MM.1S (cell line): ENCODE results near the gene KSR2.

Experiments
- DNase-seq: peaks from one replicate; pipeline ENCODE4 v3.0.0-alpha.2; 2015
- H2AFZ ChIP-seq: fragments of 300-600 bp; sonication (generic); 2 replicates; pipeline ENCODE4 v1.6.0; 2016; ENCODE audit warnings: antibody characterized with exemption, low read length
- H3F3A ChIP-seq: fragments of 300-600 bp; sonication (generic); 2 replicates; pipeline ENCODE4 v1.6.1; 2016; ENCODE audit warnings: mild to moderate bottlenecking, antibody characterized with exemption, low read length, moderate library complexity, mixed read lengths; ENCODE audit not compliant: insufficient read depth
- H3K27ac ChIP-seq: fragments of 300-600 bp; sonication (generic); 2 replicates; pipeline ENCODE4 v1.5.1; 2016; ENCODE audit warnings: mild to moderate bottlenecking, low read length
- H3K27me3 ChIP-seq: fragments of 300-600 bp; sonication (generic); replicated peaks from 2 replicates; pipeline ENCODE4 v1.6.0; 2016; ENCODE audit warnings: low read length; ENCODE audit not compliant: insufficient read depth
- H3K36me3 ChIP-seq: fragments of 300-600 bp; sonication (generic); replicated peaks from 2 replicates; pipeline ENCODE4 v1.6.1; 2016; ENCODE audit warnings: mild to moderate bottlenecking, low read length, mixed read lengths; ENCODE audit not compliant: insufficient read depth
- H3K4me1 ChIP-seq: fragments of 300-600 bp; sonication (generic); 2 replicates; pipeline ENCODE4 v1.6.1; 2016; ENCODE audit warnings: low read length, mixed read lengths
- H3K4me2 ChIP-seq: fragments of 300-600 bp; sonication (generic); 2 replicates; pipeline ENCODE4 v1.6.0; 2016; ENCODE audit warnings: low read depth, low read length
- H3K4me3 ChIP-seq: fragments of 300-600 bp; sonication (generic); 2 replicates; pipeline ENCODE4 v1.5.1; 2016; ENCODE audit warnings: low read length, mixed read lengths
- H3K79me2 ChIP-seq: fragments of 300-600 bp; sonication (generic); 2 replicates; pipeline ENCODE4 v1.6.1; 2016; ENCODE audit warnings: mixed run types, low read length, mixed read lengths
- H3K9ac ChIP-seq: fragments of 300-600 bp; sonication (generic); 2 replicates; pipeline ENCODE4 v1.6.1; 2016; ENCODE audit warnings: low read length, mixed read lengths
- H3K9me2 ChIP-seq: fragments of 300-600 bp; sonication (generic); replicated peaks from 2 replicates; pipeline ENCODE4 v1.6.1; 2016; ENCODE audit warnings: mild to moderate bottlenecking, low read length, mixed read lengths; ENCODE audit not compliant: insufficient read depth
- H3K9me3 ChIP-seq: fragments of 300-600 bp; sonication (generic); replicated peaks from 2 replicates; pipeline ENCODE4 v1.6.1; 2016; ENCODE audit warnings: mild to moderate bottlenecking, low read length, mixed read lengths; ENCODE audit not compliant: insufficient read depth
- H4K20me1 ChIP-seq: fragments of 300-600 bp; sonication (generic); 2 replicates; pipeline ENCODE4 v1.6.1; 2016; ENCODE audit warnings: mild to moderate bottlenecking, low read length, moderate library complexity, mixed read lengths; ENCODE audit not compliant: insufficient read depth
- EZH2 ChIP-seq: fragments of 300-600 bp; sonication (generic); optimal IDR thresholded peaks from 2 replicates; pipeline ENCODE3; 2017; ENCODE audit warnings: low read depth, mild to moderate bottlenecking, antibody characterized with exemption, low read length, mixed read lengths
- EZH2phosphoT487 ChIP-seq: fragments of 300-600 bp; sonication (generic); IDR thresholded peaks from 2 replicates; pipeline ENCODE4 v1.6.1; 2018; ENCODE audit warnings: antibody characterized with exemption, low read length
- TF ChIP-seq, protein P1 (sequence below): fragments of 300-600 bp; sonication (generic); IDR thresholded peaks from 2 replicates; pipeline ENCODE4 v1.5.1; 2016; ENCODE audit warnings: antibody characterized with exemption, low read length, mixed read lengths

KSR2 gene

GRCh38 chr12:117702741-117703140, 266.0 kb downstream of the KSR2 start:
- H3K27ac ChIP-seq: no peak overlapping the region
- H4K20me1 ChIP-seq: no peaks in the 10 kb centered on the region
- no peaks in the 10 kb centered on the region for H3K4me1 ChIP-seq
- H3K9ac ChIP-seq: no peak overlapping the region
- no peaks in the 10 kb centered on the region for H3F3A ChIP-seq
- H2AFZ ChIP-seq: no peak overlapping the region
- H3K9me2 ChIP-seq: no peaks in the 10 kb centered on the region
- DNase-seq: no peak
- no peak overlapping the region for H3K4me2 ChIP-seq
- H3K27me3 ChIP-seq: no peaks in the 10 kb centered on the region
- H3K9me3 ChIP-seq: no peaks in the 10 kb centered on the region
- no peaks in the 10 kb centered on the region for H3K36me3 ChIP-seq
- no peak overlapping the region for H3K4me3 ChIP-seq
- H3K79me2 ChIP-seq: no peaks in the 10 kb centered on the region
- TF ChIP-seq, protein P1, sequence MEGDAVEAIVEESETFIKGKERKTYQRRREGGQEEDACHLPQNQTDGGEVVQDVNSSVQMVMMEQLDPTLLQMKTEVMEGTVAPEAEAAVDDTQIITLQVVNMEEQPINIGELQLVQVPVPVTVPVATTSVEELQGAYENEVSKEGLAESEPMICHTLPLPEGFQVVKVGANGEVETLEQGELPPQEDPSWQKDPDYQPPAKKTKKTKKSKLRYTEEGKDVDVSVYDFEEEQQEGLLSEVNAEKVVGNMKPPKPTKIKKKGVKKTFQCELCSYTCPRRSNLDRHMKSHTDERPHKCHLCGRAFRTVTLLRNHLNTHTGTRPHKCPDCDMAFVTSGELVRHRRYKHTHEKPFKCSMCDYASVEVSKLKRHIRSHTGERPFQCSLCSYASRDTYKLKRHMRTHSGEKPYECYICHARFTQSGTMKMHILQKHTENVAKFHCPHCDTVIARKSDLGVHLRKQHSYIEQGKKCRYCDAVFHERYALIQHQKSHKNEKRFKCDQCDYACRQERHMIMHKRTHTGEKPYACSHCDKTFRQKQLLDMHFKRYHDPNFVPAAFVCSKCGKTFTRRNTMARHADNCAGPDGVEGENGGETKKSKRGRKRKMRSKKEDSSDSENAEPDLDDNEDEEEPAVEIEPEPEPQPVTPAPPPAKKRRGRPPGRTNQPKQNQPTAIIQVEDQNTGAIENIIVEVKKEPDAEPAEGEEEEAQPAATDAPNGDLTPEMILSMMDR: no peak
- TF ChIP-seq EZH2phosphoT487 (no peak), EZH2 (no peak)

- Histone ChIP-seq H3K9me3 (no peaks in the 10 kb centered on the region), H3K27ac (no peak overlapping the region), H3K9ac (no peak overlapping the region), H3K4me2 (no peak overlapping the region), H4K20me1 (no peaks in the 10 kb centered on the region), H3K79me2 (no peaks in the 10 kb centered on the region), H2AFZ (no peak overlapping the region), H3K4me1 (no peaks in the 10 kb centered on the region), H3K9me2 (no peaks in the 10 kb centered on the region), H3F3A (no peaks in the 10 kb centered on the region), H3K27me3 (no peaks in the 10 kb centered on the region), H3K4me3 (no peak overlapping the region), H3K36me3 (no peaks in the 10 kb centered on the region)
- DNase-seq: no peak
- TF ChIP-seq EZH2phosphoT487: no peak
- TF ChIP-seq, protein P1: no peak
- TF ChIP-seq EZH2: no peak
These were observed 269.2 kb downstream of the KSR2 start for GRCh38 chr12:117699575-117699974.

GRCh38 chr12:117699118-117699517, 269.7 kb downstream of the KSR2 start:
- no peak for DNase-seq
- Histone ChIP-seq H3K27ac (no peak overlapping the region), H3K9me3 (no peaks in the 10 kb centered on the region), H4K20me1 (no peaks in the 10 kb centered on the region), H3K27me3 (no peaks in the 10 kb centered on the region), H3K4me1 (no peaks in the 10 kb centered on the region), H3K4me3 (no peak overlapping the region), H3F3A (no peaks in the 10 kb centered on the region), H3K79me2 (no peaks in the 10 kb centered on the region), H3K36me3 (no peaks in the 10 kb centered on the region), H2AFZ (no peak overlapping the region), H3K9me2 (no peaks in the 10 kb centered on the region), H3K4me2 (no peak overlapping the region), H3K9ac (no peak overlapping the region)
- TF ChIP-seq, protein P1: no peak
- TF ChIP-seq EZH2 (no peak), EZH2phosphoT487 (no peak)
